Neuronal stem cell (in vitro differentiated cells): ENCODE measurements around the gene PKD2.

Source experiments
- DNase-seq: peaks from one replicate; pipeline ENCODE4 v3.0.0-alpha.2; 2013; ENCODE audit warnings: low spot score
- H2AFZ ChIP-seq: one replicate; pipeline ENCODE4 v1.6.1; 2013; ENCODE audit warnings: mild to moderate bottlenecking, low read length, inconsistent platforms
- H2AK5ac ChIP-seq: 2 replicates; pipeline ENCODE4 v1.6.1; 2013; ENCODE audit warnings: low read depth, mild to moderate bottlenecking, inconsistent platforms, low read length, moderate library complexity, mixed read lengths
- H2BK120ac ChIP-seq: 2 replicates; pipeline ENCODE4 v1.6.1; 2013; ENCODE audit warnings: low read depth, mild to moderate bottlenecking, inconsistent platforms, low read length, moderate library complexity, mixed read lengths
- H2BK12ac ChIP-seq: one replicate; pipeline ENCODE4 v1.6.1; 2013; ENCODE audit warnings: low read length, inconsistent platforms
- H2BK15ac ChIP-seq: 2 replicates; pipeline ENCODE4 v1.6.1; 2013; ENCODE audit warnings: mild to moderate bottlenecking, low read length, inconsistent platforms, mixed read lengths
- H2BK5ac ChIP-seq: one replicate; pipeline ENCODE4 v1.6.1; 2013; ENCODE audit warnings: inconsistent platforms, mild to moderate bottlenecking, low read length, moderate library complexity
- H3K14ac ChIP-seq: one replicate; pipeline ENCODE4 v1.6.1; 2013; ENCODE audit warnings: low read length, inconsistent platforms
- H3K18ac ChIP-seq: 2 replicates; pipeline ENCODE4 v1.6.1; 2013; ENCODE audit warnings: low read length, inconsistent platforms
- H3K23ac ChIP-seq: 2 replicates; pipeline ENCODE4 v1.6.1; 2013; ENCODE audit warnings: low read depth, mild to moderate bottlenecking, mixed read lengths, low read length, inconsistent platforms; ENCODE audit not compliant: poor library complexity
- H3K27ac ChIP-seq: replicated peaks from 3 replicates; pipeline ENCODE4 v1.5.1; 2013; ENCODE audit warnings: low read length, inconsistent platforms
- H3K27me3 ChIP-seq, 3 experiments: 2 replicates each; pipeline ENCODE4 v1.6.1; 2013; ENCODE audit warnings: low read length in 3 of 3, mild to moderate bottlenecking in 2 of 3, inconsistent platforms in 1 of 3, low read depth in 1 of 3, mixed read lengths in 1 of 3, moderate library complexity in 1 of 3; ENCODE audit not compliant: control insufficient read depth in 3 of 3, insufficient read depth in 3 of 3
- H3K36me3 ChIP-seq, 2 donors: replicated peaks in 1 of 2; 2 replicates each; pipeline ENCODE4 v1.6.1; 2013; ENCODE audit warnings: low read length in 2 of 2; ENCODE audit not compliant: control insufficient read depth in 2 of 2, insufficient read depth in 2 of 2
- H3K4ac ChIP-seq: 2 replicates; pipeline ENCODE4 v1.6.1; 2013; ENCODE audit warnings: inconsistent platforms, mild to moderate bottlenecking, low read length, moderate library complexity
- H3K4me1 ChIP-seq, 2 donors: 1 replicate in 1 of 2; 2 replicates in 1 of 2; pipeline ENCODE4 v1.6.1; 2013; ENCODE audit warnings: low read length in 2 of 2, low read depth in 1 of 2; ENCODE audit not compliant: control insufficient read depth in 2 of 2, insufficient read depth in 1 of 2
- H3K4me2 ChIP-seq: one replicate; pipeline ENCODE4 v1.6.1; 2013; ENCODE audit warnings: mild to moderate bottlenecking, low read length, inconsistent platforms; ENCODE audit not compliant: insufficient read depth, poor library complexity, severe bottlenecking
- H3K4me3 ChIP-seq, 2 donors: 2 replicates each; pipeline ENCODE4 v1.5.1; 2013; ENCODE audit warnings: low read length in 2 of 2, mild to moderate bottlenecking in 2 of 2, inconsistent platforms in 1 of 2, moderate library complexity in 1 of 2
- H3K79me1 ChIP-seq: one replicate; pipeline ENCODE4 v1.6.1; 2013; ENCODE audit warnings: low read depth, mild to moderate bottlenecking, inconsistent platforms, low read length, moderate library complexity
- H3K9ac ChIP-seq: one replicate; pipeline ENCODE4 v1.6.1; 2013; ENCODE audit warnings: mild to moderate bottlenecking, low read depth, low read length, inconsistent platforms; ENCODE audit not compliant: poor library complexity
- H3K9me3 ChIP-seq, 2 donors: replicated peaks in 1 of 2; 2 replicates each; pipeline versions ENCODE3 to v1.6.1; 2013; ENCODE audit warnings: low read length in 2 of 2, mild to moderate bottlenecking in 2 of 2, inconsistent platforms in 1 of 2, low read depth in 1 of 2, mixed read lengths in 1 of 2, moderate library complexity in 1 of 2; ENCODE audit not compliant: control insufficient read depth in 2 of 2, insufficient read depth in 1 of 2
- H4K8ac ChIP-seq: one replicate; pipeline ENCODE4 v1.6.1; 2013; ENCODE audit warnings: low read depth, mild to moderate bottlenecking, inconsistent platforms, low read length, moderate library complexity
- H4K91ac ChIP-seq: one replicate; pipeline ENCODE4 v1.6.1; 2013; ENCODE audit warnings: low read length, low read depth, mild to moderate bottlenecking, inconsistent platforms; ENCODE audit not compliant: poor library complexity
- WGBS, 2 donors: extraction: QIAGEN DNeasy Blood & Tissue Kit; methylation state at CpG; one replicate each; pipeline ENCODE4 v1.1.7; 2013; ENCODE audit warnings: missing lambda C conversion rate in 2 of 2, mixed read lengths in 1 of 2; ENCODE audit not compliant: insufficient read length in 2 of 2, insufficient replicate concordance in 1 of 2; ENCODE audit errors: extremely low coverage in 2 of 2; 5-methylcytosine and 5-hydroxymethylcytosine counted together

The PKD2 gene

DNA sequence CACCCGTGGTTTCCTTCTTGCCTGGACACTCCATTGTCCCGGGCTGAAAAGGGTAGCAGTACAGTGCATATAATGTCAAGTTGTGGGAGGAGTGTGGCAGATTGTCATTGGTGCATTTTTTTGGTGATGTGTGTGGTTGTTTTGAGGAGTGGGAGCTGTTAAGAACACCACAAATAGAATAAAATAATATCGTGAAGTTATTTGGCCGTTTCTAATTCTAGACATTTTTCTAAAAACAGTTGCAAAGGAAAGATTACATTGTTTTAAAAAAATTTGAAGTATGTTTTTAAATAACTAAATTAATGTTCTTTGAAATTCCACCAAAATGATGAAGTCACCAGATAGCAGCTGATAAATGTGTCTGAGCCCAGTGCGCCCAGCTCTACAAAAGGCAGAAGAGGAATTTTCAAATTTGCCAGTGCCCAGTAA, 1.3 kb downstream of the PKD2 start:
- peak overlapping the region; percentile 73 for H3K9ac ChIP-seq
- H3K4me3 ChIP-seq, result peak overlapping the region; percentile 89 to 93
- H3K14ac ChIP-seq, result no peak overlapping the region
- H3K23ac ChIP-seq, result no peak overlapping the region
- H3K79me1 ChIP-seq, result peaks cover 4% of the 10 kb centered on the region
- H3K27ac ChIP-seq, result no peak overlapping the region
- H2BK5ac ChIP-seq, result no peak overlapping the region
- H3K18ac ChIP-seq, result no peak overlapping the region
- H3K4me1 ChIP-seq, result peaks cover 3 to 5% of the 10 kb centered on the region in 2 donors
- DNase-seq, result no peak
- no peak overlapping the region for H2AK5ac ChIP-seq
- no peaks in the 10 kb centered on the region for H3K36me3 ChIP-seq
- peaks cover 0 to 13% (median 6%) of the 10 kb centered on the region in 3 experiments for H3K27me3 ChIP-seq
- peak overlapping the region; percentile 92 for H2AFZ ChIP-seq
- no peak overlapping the region for H3K4ac ChIP-seq
- H2BK15ac ChIP-seq, result no peak overlapping the region
- no peak overlapping the region for H2BK12ac ChIP-seq
- no CpG with 5 or more reads among the region's 5 CpGs for whole genome bisulfite sequencing, 2 donors
- peaks cover 0 to 6% of the 10 kb centered on the region in 2 donors for H3K9me3 ChIP-seq
- H2BK120ac ChIP-seq, result no peak overlapping the region
- H4K8ac ChIP-seq, result no peak overlapping the region
- H3K4me2 ChIP-seq, result peak overlapping the region; percentile 75
- H4K91ac ChIP-seq, result no peak overlapping the region

DNA sequence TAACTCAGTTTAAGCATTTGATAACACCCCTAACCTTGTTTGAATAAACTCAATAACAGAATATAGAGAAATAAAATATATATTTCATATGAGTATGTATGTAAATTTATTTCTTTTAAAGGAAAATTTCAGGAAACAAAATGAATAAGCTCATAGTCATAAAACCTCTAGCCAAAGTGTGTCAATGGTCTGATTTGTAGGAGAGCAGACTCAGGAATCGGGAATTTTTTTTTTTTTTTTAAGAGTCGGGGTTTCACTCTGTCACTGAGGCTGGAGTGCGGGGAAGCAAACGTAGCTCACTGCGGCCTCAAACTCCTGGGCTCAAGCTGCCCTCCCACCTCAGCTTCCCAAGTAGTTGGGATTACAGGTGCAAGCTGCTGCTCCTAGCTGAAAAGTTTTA, 2.4 kb downstream of the PKD2 start:
- no peak for DNase-seq
- no peak overlapping the region for H3K4me2 ChIP-seq
- H3K4me3 ChIP-seq, result no peak overlapping the region
- H3K4me1 ChIP-seq, result peaks cover 3 to 5% of the 10 kb centered on the region in 2 donors
- no peak overlapping the region for H3K9ac ChIP-seq
- H3K79me1 ChIP-seq, result peaks cover 6% of the 10 kb centered on the region
- no peak overlapping the region for H2AFZ ChIP-seq
- no peak overlapping the region for H2AK5ac ChIP-seq
- no peak overlapping the region for H2BK12ac ChIP-seq
- no CpG with 5 or more reads among the region's 5 CpGs for WGBS, 2 donors
- no peak overlapping the region for H3K18ac ChIP-seq
- no peak overlapping the region for H2BK5ac ChIP-seq
- no peak overlapping the region for H3K4ac ChIP-seq
- H4K8ac ChIP-seq, result no peak overlapping the region
- H3K23ac ChIP-seq, result no peak overlapping the region
- H3K27ac ChIP-seq, result no peak overlapping the region
- peaks cover 0 to 13% (median 6%) of the 10 kb centered on the region in 3 experiments for H3K27me3 ChIP-seq
- H3K9me3 ChIP-seq, result no peaks in the 10 kb centered on the region
- H2BK15ac ChIP-seq, result no peak overlapping the region
- H3K14ac ChIP-seq, result no peak overlapping the region
- no peak overlapping the region for H4K91ac ChIP-seq
- H2BK120ac ChIP-seq, result no peak overlapping the region
- H3K36me3 ChIP-seq, result peaks cover 0 to 10% of the 10 kb centered on the region in 2 donors

DNA sequence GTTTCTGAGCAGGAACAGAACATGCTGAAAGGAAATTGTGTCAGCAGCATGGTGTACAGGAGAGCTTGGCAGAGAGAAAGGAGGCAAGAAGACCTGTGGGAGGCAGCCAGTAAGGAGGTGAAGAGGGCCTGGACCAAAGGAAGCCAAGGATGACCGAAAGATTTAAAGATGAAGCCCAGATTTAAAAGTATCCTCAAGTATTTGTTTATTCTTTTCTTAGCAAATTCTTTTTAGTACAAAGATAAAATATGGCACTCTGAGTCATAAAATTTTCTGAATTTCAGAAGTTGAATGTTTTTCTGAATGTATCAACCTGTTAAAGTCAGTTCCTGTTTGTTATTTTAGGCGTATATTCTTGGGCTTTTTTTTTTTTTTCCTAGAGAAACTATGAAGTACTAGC, 3.5 kb downstream of the PKD2 start:
- H2BK15ac ChIP-seq, result no peak overlapping the region
- no peak overlapping the region for H2BK12ac ChIP-seq
- H3K36me3 ChIP-seq, result peaks cover 0 to 18% of the 10 kb centered on the region in 2 donors
- no peak overlapping the region for H3K4ac ChIP-seq
- H2AFZ ChIP-seq, result no peak overlapping the region
- no peaks in the 10 kb centered on the region for H3K9me3 ChIP-seq
- no peak overlapping the region for H3K14ac ChIP-seq
- H3K9ac ChIP-seq, result no peak overlapping the region
- H2BK120ac ChIP-seq, result no peak overlapping the region
- no peak overlapping the region for H3K18ac ChIP-seq
- H4K91ac ChIP-seq, result no peak overlapping the region
- H3K27me3 ChIP-seq, result peaks cover 0 to 10% (median 6%) of the 10 kb centered on the region in 3 experiments
- DNase-seq, result no peak
- H4K8ac ChIP-seq, result no peak overlapping the region
- H3K4me3 ChIP-seq, result no peak overlapping the region
- WGBS, 2 donors, result no CpG with 5 or more reads among the region's 2 CpGs
- H3K27ac ChIP-seq, result no peak overlapping the region
- H2AK5ac ChIP-seq, result no peak overlapping the region
- H3K79me1 ChIP-seq, result peaks cover 6% of the 10 kb centered on the region
- H3K23ac ChIP-seq, result no peak overlapping the region
- peaks cover 3 to 5% of the 10 kb centered on the region in 2 donors for H3K4me1 ChIP-seq
- H2BK5ac ChIP-seq, result no peak overlapping the region
- H3K4me2 ChIP-seq, result no peak overlapping the region

DNA sequence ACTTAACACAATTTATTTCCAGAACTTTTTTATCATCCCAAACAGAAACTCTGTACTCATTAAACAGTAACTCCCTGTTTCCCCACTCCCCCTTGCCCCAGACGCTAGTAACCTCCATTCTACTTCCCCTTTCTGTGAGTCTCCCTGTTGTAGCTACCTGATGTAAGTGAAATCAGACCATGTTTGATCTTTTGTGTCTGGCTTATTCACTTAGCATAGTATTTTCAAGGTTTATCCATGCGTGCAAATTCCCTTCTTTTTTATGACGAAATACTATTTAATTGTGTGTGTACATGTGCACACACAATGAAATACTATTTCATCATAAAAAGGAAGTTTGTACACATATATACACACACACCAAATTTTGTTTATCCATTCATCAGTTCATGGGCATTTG, 5.2 kb downstream of the PKD2 start:
- no peak overlapping the region for H3K4me3 ChIP-seq
- no peak overlapping the region for H4K8ac ChIP-seq
- DNase-seq, result no peak

More for the DNA sequence above, 5.2 kb downstream of the PKD2 start:
- Histone ChIP-seq H3K27me3 (no peaks in the 10 kb centered on the region), H3K4ac (no peak overlapping the region), H3K36me3 (peaks cover 1 to 31% of the 10 kb centered on the region in 2 donors), H2BK12ac (no peak overlapping the region), H2BK120ac (no peak overlapping the region), H4K91ac (no peak overlapping the region), H3K9ac (no peak overlapping the region), H3K4me1 (peaks cover 3 to 5% of the 10 kb centered on the region in 2 donors), H2BK5ac (no peak overlapping the region), H2AK5ac (no peak overlapping the region), H3K79me1 (peaks cover 6% of the 10 kb centered on the region), H3K9me3 (no peaks in the 10 kb centered on the region), H3K23ac (no peak overlapping the region), H3K14ac (no peak overlapping the region), H3K18ac (no peak overlapping the region), H3K4me2 (no peak overlapping the region), H3K27ac (no peak overlapping the region), H2AFZ (no peak overlapping the region), H2BK15ac (no peak overlapping the region)
- no CpG with 5 or more reads among the region's 3 CpGs for WGBS, 2 donors
